Naive thymus-derived CD4-positive, alpha-beta T cell (primary cell): ENCODE results near the gene ZSCAN23. TPM values are rescaled to one million over a fixed set of nuclear protein-coding genes. Genes with fewer than 3 reads are reported as not detected.
"Not testable (repeated sequence)": the region's sequence is repeated elsewhere in the genome, so short reads cannot be mapped to it uniquely, and the experiment has no call there.

Experiments used
- ATAC-seq: fragments of 150-1000 bp; cut with Tn5 transposase; 2 replicates; pipeline ENCODE4 v1.10.0; 2021; ENCODE audit warnings: mild to moderate bottlenecking, moderate library complexity
- CTCF ChIA-PET: fragments of 350-600 bp; sonication (Branson Sonifier 250); formaldehyde crosslinking; loops from one replicate; lab custom pipeline; 2021; ENCODE audit warnings: antibody characterized with exemption; lab: Charles Lee
- POLR2A ChIA-PET: fragments of 350-600 bp; sonication (Branson Sonifier 250); formaldehyde crosslinking; loops from one replicate; lab custom pipeline; 2021; ENCODE audit warnings: antibody characterized with exemption, inconsistent platforms; lab: Charles Lee
- DNase-seq, 9 donors: peaks; one replicate each; pipeline versions ENCODE4 v3.0.0 to v3.0.0-alpha.2; 2020 to 2022; ENCODE audit warnings: mixed read lengths in 1 of 9
- H3K27ac ChIP-seq: one replicate; pipeline ENCODE4 v1.7.0; 2013; ENCODE audit warnings: mild to moderate bottlenecking, low read depth, low read length, moderate library complexity
- H3K27me3 ChIP-seq, 2 donors: one replicate each; pipeline ENCODE4 v1.7.0; 2013; ENCODE audit warnings: low read length in 2 of 2, mild to moderate bottlenecking in 2 of 2, moderate library complexity in 2 of 2; ENCODE audit not compliant: control insufficient read depth in 2 of 2, insufficient read depth in 2 of 2
- H3K36me3 ChIP-seq, 3 experiments: 1 replicate in 2 of 3; 2 replicates in 1 of 3; pipeline ENCODE4 v1.7.0; 2013; ENCODE audit warnings: low read length in 3 of 3, mild to moderate bottlenecking in 3 of 3, moderate library complexity in 1 of 3; ENCODE audit not compliant: insufficient read depth in 3 of 3, control insufficient read depth in 2 of 3
- H3K4me1 ChIP-seq, 2 donors: one replicate each; pipeline ENCODE4 v1.7.0; 2013; ENCODE audit warnings: low read length in 2 of 2, mild to moderate bottlenecking in 2 of 2, moderate library complexity in 1 of 2; ENCODE audit not compliant: control insufficient read depth in 2 of 2, insufficient read depth in 2 of 2
- H3K4me3 ChIP-seq: 2 replicates; pipeline ENCODE4 v1.7.0; 2013; ENCODE audit warnings: mild to moderate bottlenecking, low read length
- H3K9me3 ChIP-seq, 3 experiments: 1 replicate in 2 of 3; 2 replicates in 1 of 3; pipeline ENCODE4 v1.7.0; 2013; ENCODE audit warnings: low read length in 3 of 3; ENCODE audit not compliant: control insufficient read depth in 2 of 3
- H3K27ac Mint-ChIP-seq, 9 donors: one replicate each; pipeline ENCODE4 v1.8.0; 2020 to 2022; ENCODE audit warnings: mixed read lengths in 9 of 9, mild to moderate bottlenecking in 8 of 9, moderate library complexity in 5 of 9, inconsistent platforms in 2 of 9
- H3K27me3 Mint-ChIP-seq, 5 donors: one replicate each; pipeline ENCODE4 v1.8.0; 2021 to 2022; ENCODE audit warnings: mixed read lengths in 5 of 5, mild to moderate bottlenecking in 1 of 5
- H3K36me3 Mint-ChIP-seq, 5 donors: one replicate each; pipeline ENCODE4 v1.8.0; 2020 to 2022; ENCODE audit warnings: mixed read lengths in 5 of 5, mild to moderate bottlenecking in 3 of 5, inconsistent platforms in 1 of 5
- H3K4me1 Mint-ChIP-seq, 7 donors: one replicate each; pipeline ENCODE4 v1.8.0; 2020 to 2022; ENCODE audit warnings: mixed read lengths in 7 of 7, mild to moderate bottlenecking in 3 of 7, inconsistent platforms in 1 of 7
- H3K4me3 Mint-ChIP-seq, 10 donors: one replicate each; pipeline ENCODE4 v1.8.0; 2020 to 2022; ENCODE audit warnings: mild to moderate bottlenecking in 10 of 10, mixed read lengths in 10 of 10, moderate library complexity in 6 of 10, inconsistent platforms in 2 of 10
- H3K9me3 Mint-ChIP-seq, 11 donors: one replicate each; pipeline ENCODE4 v1.8.0; 2020 to 2022; ENCODE audit warnings: mixed read lengths in 11 of 11, mild to moderate bottlenecking in 4 of 11, inconsistent platforms in 1 of 11, moderate library complexity in 1 of 11
- intact Hi-C, 2 donors: fragments of 100-400 bp; cut with micrococcal nuclease; formaldehyde crosslinking; loops; one replicate each; pipeline ENCODE4 v1.15.1; 2023
- polyA plus RNA-seq, 2 donors: library from polyadenylated mRNA; unstranded; fragments of 300-500 nt; fragmentation: Illumina TruSeq; gene quantifications; one replicate each; pipeline ENCODE4 v1.2.3, GENCODE V29; 2021
- total RNA-seq, 6 experiments: library from RNA in 5 of 6; stranded (reverse) in 5 of 6; gene quantifications; 1 replicate in 5 of 6; 2 replicates in 1 of 6; pipeline ENCODE4 v1.2.3 and lab custom pipeline; 2021 to 2026

ZSCAN23 gene
- total and polyA plus RNA-seq, 7 experiments from 2014 or later, result 0.26 to 3.4 (median 2.2) TPM

- H3K27ac Mint-ChIP-seq, result no peak overlapping the region
- Histone ChIP-seq H3K4me1 (no peaks in the 10 kb centered on the region), H3K27ac (no peak overlapping the region), H3K4me3 (no peak overlapping the region), H3K27me3 (peaks cover 0 to 4% of the 10 kb centered on the region in 2 donors), H3K9me3 (no peaks in the 10 kb centered on the region), H3K36me3 (no peaks in the 10 kb centered on the region)
- peaks cover 0 to 15% (median 0%) of the 10 kb centered on the region in 5 donors for H3K36me3 Mint-ChIP-seq
- ChIA-PET CTCF (no interaction called here), POLR2A (no interaction called here)
- no peak for DNase-seq
- H3K9me3 Mint-ChIP-seq, result peaks cover 0 to 13% (median 0%) of the 10 kb centered on the region in 11 donors
- H3K27me3 Mint-ChIP-seq, result peaks cover 25 to 55% (median 29%) of the 10 kb centered on the region in 5 donors
- no peak for ATAC-seq
- peaks cover 0 to 37% (median 0%) of the 10 kb centered on the region in 7 donors for H3K4me1 Mint-ChIP-seq
- no peak overlapping the region for H3K4me3 Mint-ChIP-seq
- intact Hi-C loops, result no loop called here
These were observed 35.9 kb downstream of the ZSCAN23 start for GRCh38 chr6:28407401-28407800.

- Mint-ChIP-seq H3K27me3 (peaks cover 16 to 47% (median 29%) of the 10 kb centered on the region in 5 donors), H3K36me3 (peaks cover 0 to 10% (median 0%) of the 10 kb centered on the region in 5 donors), H3K4me1 (peaks cover 6 to 51% (median 7%) of the 10 kb centered on the region in 7 donors)
- H3K4me1 ChIP-seq, CTCF ChIA-PET, DNase-seq, H3K27ac ChIP-seq, H3K9me3 ChIP-seq, H3K36me3 ChIP-seq, H3K27ac Mint-ChIP-seq, H3K27me3 ChIP-seq, H3K9me3 Mint-ChIP-seq, H3K4me3 ChIP-seq, ATAC-seq, POLR2A ChIA-PET, H3K4me3 Mint-ChIP-seq: not testable (repeated sequence)
- intact Hi-C loops, result loop anchor here in 1 of 2 donors (5.0 kb wide), 1 partner anchor 502 kb away; no protein-coding TSS in a partner anchor
These were observed 39.4 kb downstream of the ZSCAN23 start for GRCh38 chr6:28403923-28404322.

GRCh38 chr6:28402197-28402596 is 41.1 kb downstream of the ZSCAN23 start:
- H3K4me3 Mint-ChIP-seq, result no peak overlapping the region
- no peak for ATAC-seq

GRCh38 chr6:28401172-28401571 is 42.1 kb downstream of the ZSCAN23 start:
- H3K4me1 ChIP-seq, result peaks cover 0 to 23% of the 10 kb centered on the region in 2 donors
- intact Hi-C loops, result loop anchor here in 1 of 2 donors (5.0 kb wide), 1 partner anchor 499 kb away; no protein-coding TSS in a partner anchor
- H3K27ac Mint-ChIP-seq, result peak overlapping the region in 2 of 9 donors; percentile 33 to 76
- H3K9me3 Mint-ChIP-seq, result peaks cover 0 to 7% (median 0%) of the 10 kb centered on the region in 11 donors
- H3K4me3 ChIP-seq, result no peak overlapping the region
- peaks cover 0 to 3% (median 0%) of the 10 kb centered on the region in 3 experiments for H3K36me3 ChIP-seq
- H3K4me1 Mint-ChIP-seq, result peaks cover 20 to 47% (median 31%) of the 10 kb centered on the region in 7 donors
- H3K4me3 Mint-ChIP-seq, result peak overlapping the region in 3 of 10 donors; percentile 23 to 56 (median 27)
- H3K27ac ChIP-seq, result no peak overlapping the region
- ChIA-PET POLR2A (interaction anchor here (0.6 to 1.7 kb wide), 5 partner anchors 38 to 521 kb away, joined by 3 to 7 read pairs (median 5); partner anchors contain the start of gene ZSCAN26), CTCF (interaction anchor here (0.6 kb wide), 1 partner anchor 303 kb away, joined by 3 read pairs; no protein-coding TSS in a partner anchor)
- peaks cover 0 to 29% (median 14%) of the 10 kb centered on the region in 5 donors for H3K36me3 Mint-ChIP-seq
- ATAC-seq (no peak), DNase-seq (no peak)
- H3K27me3 Mint-ChIP-seq, result peaks cover 7 to 37% (median 29%) of the 10 kb centered on the region in 5 donors
- H3K27me3 ChIP-seq, result no peaks in the 10 kb centered on the region
- no peaks in the 10 kb centered on the region for H3K9me3 ChIP-seq

More at GRCh38 chr6:28402197-28402596, 41.1 kb downstream of the ZSCAN23 start:
- no peak for DNase-seq
- Histone ChIP-seq H3K36me3 (no peaks in the 10 kb centered on the region), H3K4me3 (no peak overlapping the region), H3K27me3 (no peaks in the 10 kb centered on the region), H3K4me1 (peaks cover 0 to 19% of the 10 kb centered on the region in 2 donors), H3K27ac (no peak overlapping the region), H3K9me3 (no peaks in the 10 kb centered on the region)
- peaks cover 11 to 46% (median 21%) of the 10 kb centered on the region in 7 donors for H3K4me1 Mint-ChIP-seq
- peaks cover 0 to 21% (median 7%) of the 10 kb centered on the region in 5 donors for H3K36me3 Mint-ChIP-seq
- CTCF ChIA-PET, result interaction anchor here (0.7 kb wide), 1 partner anchor 141 kb away, joined by 3 read pairs; no protein-coding TSS in a partner anchor
- POLR2A ChIA-PET, result no interaction called here
- H3K27ac Mint-ChIP-seq, result no peak overlapping the region
- peaks cover 14 to 43% (median 29%) of the 10 kb centered on the region in 5 donors for H3K27me3 Mint-ChIP-seq
- peaks cover 0 to 7% (median 0%) of the 10 kb centered on the region in 11 donors for H3K9me3 Mint-ChIP-seq
- intact Hi-C loops, result loop anchor here in 1 of 2 donors (5.0 kb wide), 1 partner anchor 500 kb away; no protein-coding TSS in a partner anchor

GRCh38 chr6:28400122-28400451 is 43.2 kb downstream of the ZSCAN23 start:
- no peak for ATAC-seq
- Mint-ChIP-seq H3K9me3 (peaks cover 0 to 7% (median 0%) of the 10 kb centered on the region in 11 donors), H3K27me3 (peaks cover 0 to 37% (median 24%) of the 10 kb centered on the region in 5 donors), H3K36me3 (peaks cover 0 to 35% (median 25%) of the 10 kb centered on the region in 5 donors), H3K4me3 (peak overlapping the region; percentile 84 to 96 (median 92)), H3K27ac (peak overlapping the region; percentile 77 to 96 (median 93)), H3K4me1 (peaks cover 28 to 51% (median 42%) of the 10 kb centered on the region in 7 donors)
- CTCF ChIA-PET, result no interaction called here
- H3K4me1 ChIP-seq, result peaks cover 7 to 30% of the 10 kb centered on the region in 2 donors
- no peak for DNase-seq
- H3K4me3 ChIP-seq, result peak overlapping the region; percentile 88
- H3K27me3 ChIP-seq, result no peaks in the 10 kb centered on the region
- H3K36me3 ChIP-seq, result peaks cover 0 to 5% (median 0%) of the 10 kb centered on the region in 3 experiments
- POLR2A ChIA-PET, result interaction anchor here (0.9 to 1.7 kb wide), 2 partner anchors 133 to 143 kb away, joined by 3 to 4 read pairs; partner anchors contain the start of gene ZSCAN26
- intact Hi-C loops, result loop anchor here in 1 of 2 donors (5.0 kb wide), 1 partner anchor 498 kb away; no protein-coding TSS in a partner anchor
- H3K9me3 ChIP-seq, result no peaks in the 10 kb centered on the region
- H3K27ac ChIP-seq, result peak overlapping the region; percentile 74

- ATAC-seq (peak; percentile 97), DNase-seq (peak; percentile 73 to 87 (median 81))
- Mint-ChIP-seq H3K4me1 (peaks cover 30 to 54% (median 47%) of the 10 kb centered on the region in 7 donors), H3K36me3 (peaks cover 0 to 36% (median 26%) of the 10 kb centered on the region in 5 donors), H3K4me3 (peak within 1 kb of the TSS; percentile 84 to 96 (median 92)), H3K27me3 (peaks cover 0 to 33% (median 22%) of the 10 kb centered on the region in 5 donors), H3K9me3 (peaks cover 0 to 7% (median 0%) of the 10 kb centered on the region in 11 donors), H3K27ac (peak within 1 kb of the TSS; percentile 77 to 96 (median 93))
- H3K36me3 ChIP-seq, result peaks cover 0 to 5% (median 0%) of the 10 kb centered on the region in 3 experiments
- intact Hi-C loops, result loop anchor here (1.0 to 5.0 kb wide), 17 partner anchors 17 to 497 kb away; partner anchors contain the start of genes ZKSCAN3 (in 2 of the 2), ZSCAN23 (in 2 of the 2), ZSCAN26 (in 2 of the 2) and ZKSCAN4 (in 1 of the 2)
- ChIA-PET CTCF (interaction anchor here (0.6 kb wide), 1 partner anchor 132 kb away, joined by 3 read pairs; no protein-coding TSS in a partner anchor), POLR2A (interaction anchor here (0.8 to 1.7 kb wide), 3 partner anchors 90 to 151 kb away, joined by 3 to 4 read pairs (median 3); partner anchors contain the start of gene ZSCAN26)
- peak within 1 kb of the TSS; percentile 74 for H3K27ac ChIP-seq
- no peaks in the 10 kb centered on the region for H3K27me3 ChIP-seq
- no peaks in the 10 kb centered on the region for H3K9me3 ChIP-seq
- peak within 1 kb of the TSS; percentile 88 for H3K4me3 ChIP-seq
- peaks cover 8 to 30% of the 10 kb centered on the region in 2 donors for H3K4me1 ChIP-seq
These were observed 43.8 kb downstream of the ZSCAN23 start, which contains the start of gene ZSCAN12 for GRCh38 chr6:28399350-28400121. TSS of gene ZSCAN12 (minus strand) at chr6:28399747. CDS start at chr6:28398405, 1,342 bp downstream.
